ENCODE measurements around the gene INTS1. TPM values are rescaled to one million over a fixed set of nuclear protein-coding genes. Genes with fewer than 3 reads are reported as not detected.

INTS1 gene
- total RNA-seq, 1 experiment from 2014 or later = 161 TPM

- no peak for TF ChIP-seq JAZF1 (CRISPR knock-in tag; IDR thresholded peaks at IDR 0.05)
- TF ChIP-seq, protein P1, sequence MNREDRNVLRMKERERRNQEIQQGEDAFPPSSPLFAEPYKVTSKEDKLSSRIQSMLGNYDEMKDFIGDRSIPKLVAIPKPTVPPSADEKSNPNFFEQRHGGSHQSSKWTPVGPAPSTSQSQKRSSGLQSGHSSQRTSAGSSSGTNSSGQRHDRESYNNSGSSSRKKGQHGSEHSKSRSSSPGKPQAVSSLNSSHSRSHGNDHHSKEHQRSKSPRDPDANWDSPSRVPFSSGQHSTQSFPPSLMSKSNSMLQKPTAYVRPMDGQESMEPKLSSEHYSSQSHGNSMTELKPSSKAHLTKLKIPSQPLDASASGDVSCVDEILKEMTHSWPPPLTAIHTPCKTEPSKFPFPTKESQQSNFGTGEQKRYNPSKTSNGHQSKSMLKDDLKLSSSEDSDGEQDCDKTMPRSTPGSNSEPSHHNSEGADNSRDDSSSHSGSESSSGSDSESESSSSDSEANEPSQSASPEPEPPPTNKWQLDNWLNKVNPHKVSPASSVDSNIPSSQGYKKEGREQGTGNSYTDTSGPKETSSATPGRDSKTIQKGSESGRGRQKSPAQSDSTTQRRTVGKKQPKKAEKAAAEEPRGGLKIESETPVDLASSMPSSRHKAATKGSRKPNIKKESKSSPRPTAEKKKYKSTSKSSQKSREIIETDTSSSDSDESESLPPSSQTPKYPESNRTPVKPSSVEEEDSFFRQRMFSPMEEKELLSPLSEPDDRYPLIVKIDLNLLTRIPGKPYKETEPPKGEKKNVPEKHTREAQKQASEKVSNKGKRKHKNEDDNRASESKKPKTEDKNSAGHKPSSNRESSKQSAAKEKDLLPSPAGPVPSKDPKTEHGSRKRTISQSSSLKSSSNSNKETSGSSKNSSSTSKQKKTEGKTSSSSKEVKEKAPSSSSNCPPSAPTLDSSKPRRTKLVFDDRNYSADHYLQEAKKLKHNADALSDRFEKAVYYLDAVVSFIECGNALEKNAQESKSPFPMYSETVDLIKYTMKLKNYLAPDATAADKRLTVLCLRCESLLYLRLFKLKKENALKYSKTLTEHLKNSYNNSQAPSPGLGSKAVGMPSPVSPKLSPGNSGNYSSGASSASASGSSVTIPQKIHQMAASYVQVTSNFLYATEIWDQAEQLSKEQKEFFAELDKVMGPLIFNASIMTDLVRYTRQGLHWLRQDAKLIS (CRISPR knock-in tag; IDR thresholded peaks at IDR 0.05; ENCODE audit: borderline replicate concordance) = no peak
Observed at GRCh38 chr7:1430056-1430845, 73.9 kb downstream of the INTS1 start (continued).

DNA sequence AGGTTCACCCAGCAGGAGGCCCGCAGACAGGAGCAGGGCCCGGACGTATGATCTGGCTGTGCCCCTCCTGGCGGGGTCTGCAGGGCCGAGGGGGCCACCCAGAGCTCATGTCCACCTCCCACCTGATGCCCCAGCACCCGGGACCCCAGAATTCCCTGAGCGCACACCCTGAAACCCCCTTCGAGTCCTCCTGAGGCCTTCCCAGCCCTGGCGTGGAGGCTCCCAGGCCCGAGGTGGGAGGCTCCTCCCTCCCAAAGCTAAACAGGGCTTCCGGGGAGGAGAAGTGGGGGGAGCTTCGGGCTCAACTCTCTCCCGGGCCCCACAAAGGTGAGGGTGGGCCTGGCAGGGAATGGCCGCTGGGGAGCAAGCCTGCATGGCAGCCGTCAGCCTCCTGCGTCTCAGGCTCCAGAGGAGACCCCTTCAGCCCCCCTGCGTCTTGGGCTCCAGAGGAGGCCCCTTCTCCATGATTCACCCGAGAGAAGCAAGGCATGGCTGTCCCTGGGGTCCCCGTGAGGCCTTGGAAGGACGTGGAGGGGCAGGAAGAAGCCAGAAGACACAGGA, 75.2 kb downstream of the INTS1 start:
- ATAC-seq (no peak), DNase-seq (ENCODE audit: low spot score) (no peak)
- Mint-ChIP-seq H3K27me3 (ENCODE audit: low read depth) (peaks cover 2% of the 10 kb centered on the region; the same call in 1 of the 2 replicates), H3K9me3 (peaks cover 4% of the 10 kb centered on the region; the same call in 1 of the 2 replicates), H3K27ac (no peak overlapping the region), H3K4me3 (no peak overlapping the region), H3K4me1 (no peaks in the 10 kb centered on the region; the same call in 1 of the 2 replicates), H3K36me3 (no peaks in the 10 kb centered on the region)
- TF ChIP-seq, protein P2, sequence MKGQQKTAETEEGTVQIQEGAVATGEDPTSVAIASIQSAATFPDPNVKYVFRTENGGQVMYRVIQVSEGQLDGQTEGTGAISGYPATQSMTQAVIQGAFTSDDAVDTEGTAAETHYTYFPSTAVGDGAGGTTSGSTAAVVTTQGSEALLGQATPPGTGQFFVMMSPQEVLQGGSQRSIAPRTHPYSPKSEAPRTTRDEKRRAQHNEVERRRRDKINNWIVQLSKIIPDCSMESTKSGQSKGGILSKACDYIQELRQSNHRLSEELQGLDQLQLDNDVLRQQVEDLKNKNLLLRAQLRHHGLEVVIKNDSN (CRISPR knock-in tag; IDR thresholded peaks at IDR 0.05) = no peak
- TF ChIP-seq ZNF396 (CRISPR knock-in tag; IDR thresholded peaks at IDR 0.05; ENCODE audit: borderline replicate concordance) (no peak), EMX1 (CRISPR knock-in tag; IDR thresholded peaks at IDR 0.05) (no peak), ZNF121 (CRISPR knock-in tag; IDR thresholded peaks at IDR 0.05) (no peak), FOXP4 (CRISPR knock-in tag; IDR thresholded peaks at IDR 0.05) (no peak), CREM (CRISPR knock-in tag; IDR thresholded peaks at IDR 0.05) (no peak), PRRX2 (CRISPR knock-in tag; IDR thresholded peaks at IDR 0.05) (no peak), FOXP1 (CRISPR knock-in tag; IDR thresholded peaks at IDR 0.05; ENCODE audit: borderline replicate concordance) (no peak)
- TF ChIP-seq, protein P3, sequence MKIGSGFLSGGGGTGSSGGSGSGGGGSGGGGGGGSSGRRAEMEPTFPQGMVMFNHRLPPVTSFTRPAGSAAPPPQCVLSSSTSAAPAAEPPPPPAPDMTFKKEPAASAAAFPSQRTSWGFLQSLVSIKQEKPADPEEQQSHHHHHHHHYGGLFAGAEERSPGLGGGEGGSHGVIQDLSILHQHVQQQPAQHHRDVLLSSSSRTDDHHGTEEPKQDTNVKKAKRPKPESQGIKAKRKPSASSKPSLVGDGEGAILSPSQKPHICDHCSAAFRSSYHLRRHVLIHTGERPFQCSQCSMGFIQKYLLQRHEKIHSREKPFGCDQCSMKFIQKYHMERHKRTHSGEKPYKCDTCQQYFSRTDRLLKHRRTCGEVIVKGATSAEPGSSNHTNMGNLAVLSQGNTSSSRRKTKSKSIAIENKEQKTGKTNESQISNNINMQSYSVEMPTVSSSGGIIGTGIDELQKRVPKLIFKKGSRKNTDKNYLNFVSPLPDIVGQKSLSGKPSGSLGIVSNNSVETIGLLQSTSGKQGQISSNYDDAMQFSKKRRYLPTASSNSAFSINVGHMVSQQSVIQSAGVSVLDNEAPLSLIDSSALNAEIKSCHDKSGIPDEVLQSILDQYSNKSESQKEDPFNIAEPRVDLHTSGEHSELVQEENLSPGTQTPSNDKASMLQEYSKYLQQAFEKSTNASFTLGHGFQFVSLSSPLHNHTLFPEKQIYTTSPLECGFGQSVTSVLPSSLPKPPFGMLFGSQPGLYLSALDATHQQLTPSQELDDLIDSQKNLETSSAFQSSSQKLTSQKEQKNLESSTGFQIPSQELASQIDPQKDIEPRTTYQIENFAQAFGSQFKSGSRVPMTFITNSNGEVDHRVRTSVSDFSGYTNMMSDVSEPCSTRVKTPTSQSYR (CRISPR knock-in tag; IDR thresholded peaks at IDR 0.05) = no peak
- ChIA-PET CTCF (interaction anchor here (0.5 to 1.5 kb wide), 4 partner anchors 18 to 902 kb away, joined by 3 to 4 read pairs (median 3); no protein-coding TSS in a partner anchor), POLR2A (no interaction called here)

DNA sequence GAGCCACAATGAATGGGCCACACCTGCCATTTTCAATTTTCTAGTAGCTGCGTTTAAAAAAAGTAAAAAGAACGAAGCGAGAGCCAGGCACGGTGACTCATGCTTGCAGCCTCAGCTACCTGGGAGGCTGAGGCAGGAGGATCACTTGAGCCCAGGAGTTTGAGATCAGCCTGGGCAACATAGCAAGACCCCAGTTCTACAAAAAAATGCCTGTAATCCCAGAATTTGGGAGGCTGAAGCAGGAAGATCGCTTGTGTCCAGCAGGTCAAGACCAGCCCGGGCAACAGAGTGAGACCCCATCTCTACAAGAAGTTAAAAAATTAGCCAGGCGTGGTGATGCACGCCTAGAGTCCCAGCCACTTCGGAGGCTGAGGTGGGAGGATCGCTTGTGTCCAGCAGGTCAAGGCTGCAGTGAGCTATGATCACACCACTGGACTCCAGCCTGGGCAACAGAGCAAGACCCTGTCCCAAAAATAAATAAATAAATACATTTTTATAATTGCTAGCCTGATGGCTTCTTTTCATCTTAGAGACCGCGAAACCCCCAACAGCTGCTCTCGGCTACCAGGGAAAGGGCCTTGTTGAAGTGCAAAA, 77.0 kb downstream of the INTS1 start:
- ATAC-seq (no peak), DNase-seq (ENCODE audit: low spot score) (no peak)
- CTCF ChIA-PET = interaction anchor here (0.9 kb wide), 1 partner anchor 23 kb away, joined by 3 read pairs; no protein-coding TSS in a partner anchor
- TF ChIP-seq CBFB (CRISPR knock-in tag; IDR thresholded peaks at IDR 0.05; ENCODE audit: low read depth) = no peak
- Mint-ChIP-seq H3K9me3 (peaks cover 4% of the 10 kb centered on the region; the same call in 1 of the 2 replicates), H3K4me1 (peaks cover 3% of the 10 kb centered on the region), H3K27ac (no peak overlapping the region), H3K4me3 (no peak overlapping the region), H3K27me3 (ENCODE audit: low read depth) (peaks cover 2% of the 10 kb centered on the region; the same call in 1 of the 2 replicates), H3K36me3 (no peaks in the 10 kb centered on the region)
- POLR2A ChIA-PET = no interaction called here
